Astrocyte of the cerebellum (primary cell): ENCODE measurements around the gene FAM3B.

Experiments
- DNase-seq: peaks from one replicate; pipeline ENCODE4 v3.0.0-alpha.2; 2011; ENCODE audit warnings: low read depth
- H3K4me3 ChIP-seq: 2 replicates; pipeline ENCODE4 v1.5.1; 2011; ENCODE audit warnings: mild to moderate bottlenecking, low read depth, low read length, moderate library complexity
- in situ Hi-C: cut with HindIII; loops from 2 replicates; pipeline ENCODE4 v1.10.0; 2017; ENCODE audit warnings: low sequenced_read_pairs
- TF ChIP-seq, protein P1 (sequence below): IDR thresholded peaks from 2 replicates; pipeline ENCODE4 v1.5.1; 2012; ENCODE audit warnings: low read length, low read depth, moderate library complexity, mild to moderate bottlenecking; ENCODE audit errors: missing control alignments

Gene FAM3B

DNA sequence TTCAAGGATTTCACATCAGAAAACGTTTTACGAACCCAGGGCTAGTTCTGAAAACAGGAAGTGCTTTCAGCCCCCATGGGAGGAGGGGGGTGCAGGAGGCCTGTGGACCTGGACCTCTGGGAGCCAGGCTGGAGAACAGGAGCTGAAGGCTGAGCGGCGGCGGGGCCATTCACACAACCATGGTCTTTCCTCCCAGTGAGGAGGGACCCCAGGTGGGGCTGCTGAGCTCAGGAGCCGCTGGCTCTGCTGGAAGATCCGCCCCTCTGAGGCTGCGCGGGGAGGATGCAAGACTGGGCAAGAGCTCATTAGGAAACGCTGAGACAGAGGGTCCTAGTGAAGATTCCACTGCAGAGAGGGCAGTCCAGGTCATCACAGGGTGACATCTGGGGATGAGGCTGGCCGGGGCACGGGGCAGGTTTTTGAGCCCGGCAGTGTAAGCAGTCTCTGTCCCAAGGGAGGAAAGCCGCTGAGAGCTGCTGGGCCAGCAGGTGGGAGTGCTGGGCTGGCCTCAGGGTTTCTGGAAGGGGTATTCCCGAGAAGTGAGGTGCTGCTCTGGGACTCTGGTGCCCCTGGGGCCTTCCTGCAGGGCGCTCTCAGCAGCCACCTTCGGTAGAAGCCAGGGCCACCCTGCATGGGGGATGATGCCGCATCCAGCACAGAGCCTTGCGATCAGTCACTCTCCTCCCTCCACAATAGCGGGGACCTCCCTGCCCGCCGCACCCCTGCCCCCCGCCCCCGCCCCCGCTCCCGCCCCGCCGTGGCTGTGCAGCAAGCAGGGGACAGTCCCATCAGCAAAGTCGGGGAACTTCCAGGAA lies 52.7 kb downstream of the FAM3B start:
- in situ Hi-C loops: no loop called here
- H3K4me3 ChIP-seq: no peak overlapping the region
- no peak for DNase-seq

DNA sequence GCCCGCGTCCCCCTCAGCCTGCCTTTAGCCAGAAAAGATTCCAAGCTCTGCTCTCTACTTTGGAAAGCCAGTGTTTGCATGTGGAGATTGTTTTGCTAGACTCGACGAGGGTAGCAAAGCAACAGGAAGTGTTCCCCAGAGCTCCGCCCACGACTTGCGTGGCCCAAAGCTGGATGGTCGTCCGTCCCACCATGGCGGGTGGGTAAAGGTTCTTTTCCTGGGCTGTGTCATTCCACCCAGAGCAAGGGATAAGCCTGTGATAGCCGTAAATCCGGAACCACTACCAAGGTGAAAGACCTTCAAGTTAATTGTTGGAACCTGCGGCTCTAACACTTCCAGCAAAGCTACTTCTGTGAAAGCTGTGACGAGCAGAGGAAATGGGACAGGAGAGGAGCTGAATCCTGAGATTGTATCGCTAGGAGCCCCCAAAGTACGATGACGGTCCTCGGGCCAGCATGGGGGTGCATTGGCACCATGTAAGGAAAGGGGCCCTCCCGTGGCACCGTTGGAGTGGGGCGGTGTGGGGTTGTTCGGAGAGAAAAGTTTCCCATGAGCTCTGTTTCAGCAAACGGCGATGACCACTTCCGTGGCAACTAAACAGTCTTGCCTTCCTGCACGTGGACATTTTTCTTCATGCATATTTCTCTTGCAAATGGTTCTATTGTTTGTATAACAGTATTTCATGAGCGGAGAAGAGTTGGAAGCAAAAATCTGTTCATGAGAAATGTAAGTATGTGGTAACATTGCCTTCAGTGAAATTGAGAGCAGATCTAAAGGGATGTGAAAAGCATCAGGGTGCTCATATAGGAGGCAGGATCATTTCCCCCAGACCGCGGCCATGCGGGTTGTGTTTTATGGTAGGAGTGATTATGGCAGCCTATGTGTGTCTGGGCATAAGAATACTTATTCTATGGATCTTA lies 53.6 kb downstream of the FAM3B start:
- in situ Hi-C loops: no loop called here

More for the DNA sequence above, 52.7 kb downstream of the FAM3B start:
- TF ChIP-seq, protein P1, sequence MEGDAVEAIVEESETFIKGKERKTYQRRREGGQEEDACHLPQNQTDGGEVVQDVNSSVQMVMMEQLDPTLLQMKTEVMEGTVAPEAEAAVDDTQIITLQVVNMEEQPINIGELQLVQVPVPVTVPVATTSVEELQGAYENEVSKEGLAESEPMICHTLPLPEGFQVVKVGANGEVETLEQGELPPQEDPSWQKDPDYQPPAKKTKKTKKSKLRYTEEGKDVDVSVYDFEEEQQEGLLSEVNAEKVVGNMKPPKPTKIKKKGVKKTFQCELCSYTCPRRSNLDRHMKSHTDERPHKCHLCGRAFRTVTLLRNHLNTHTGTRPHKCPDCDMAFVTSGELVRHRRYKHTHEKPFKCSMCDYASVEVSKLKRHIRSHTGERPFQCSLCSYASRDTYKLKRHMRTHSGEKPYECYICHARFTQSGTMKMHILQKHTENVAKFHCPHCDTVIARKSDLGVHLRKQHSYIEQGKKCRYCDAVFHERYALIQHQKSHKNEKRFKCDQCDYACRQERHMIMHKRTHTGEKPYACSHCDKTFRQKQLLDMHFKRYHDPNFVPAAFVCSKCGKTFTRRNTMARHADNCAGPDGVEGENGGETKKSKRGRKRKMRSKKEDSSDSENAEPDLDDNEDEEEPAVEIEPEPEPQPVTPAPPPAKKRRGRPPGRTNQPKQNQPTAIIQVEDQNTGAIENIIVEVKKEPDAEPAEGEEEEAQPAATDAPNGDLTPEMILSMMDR: peak; percentile 29

DNA sequence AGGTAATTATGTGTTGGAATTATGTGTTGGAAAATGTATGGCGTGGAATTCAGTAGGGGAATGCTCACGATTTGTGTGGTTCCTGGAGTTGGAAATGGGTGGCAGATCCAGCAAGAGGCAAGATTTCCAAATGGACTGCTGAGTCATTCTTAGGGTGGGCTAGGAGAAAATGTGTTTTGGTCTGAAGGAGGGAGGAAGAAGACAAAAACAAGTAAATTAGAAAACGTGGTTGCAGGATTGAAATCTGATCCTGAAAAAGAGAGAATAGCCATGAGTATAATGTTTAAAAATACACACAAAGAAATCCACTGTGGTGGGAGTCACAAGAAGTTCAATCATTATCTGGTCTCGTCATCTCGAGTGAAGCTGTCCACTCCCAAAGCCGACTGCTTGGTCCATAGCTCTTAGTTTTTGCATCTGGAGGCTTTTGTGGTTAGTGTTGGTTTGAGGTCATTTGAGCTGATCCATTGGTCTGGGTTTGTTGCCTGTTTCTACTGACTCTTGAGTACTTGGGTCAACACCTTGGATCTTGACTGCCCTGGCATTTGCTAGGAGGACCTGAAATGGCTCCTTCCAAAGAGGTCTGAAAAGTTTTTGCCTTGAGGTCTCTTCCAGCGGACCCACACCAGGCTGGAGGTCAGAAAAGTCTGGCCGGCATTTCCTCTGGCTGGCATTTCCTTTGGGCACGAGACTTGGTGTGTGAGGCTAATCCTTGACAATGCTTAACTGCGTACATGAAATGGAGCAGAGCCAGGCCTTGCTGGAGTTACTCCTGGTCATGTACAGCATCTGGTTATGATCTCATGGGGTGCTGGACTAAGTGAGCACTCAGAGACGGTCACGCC lies 54.5 kb downstream of the FAM3B start:
- TF ChIP-seq, protein P1: no peak
- in situ Hi-C loops: no loop called here
- no peak for DNase-seq
- H3K4me3 ChIP-seq: no peak overlapping the region

More for the DNA sequence above, 53.6 kb downstream of the FAM3B start:
- no peak overlapping the region for H3K4me3 ChIP-seq
- DNase-seq: no peak
- TF ChIP-seq, protein P1: no peak

DNA sequence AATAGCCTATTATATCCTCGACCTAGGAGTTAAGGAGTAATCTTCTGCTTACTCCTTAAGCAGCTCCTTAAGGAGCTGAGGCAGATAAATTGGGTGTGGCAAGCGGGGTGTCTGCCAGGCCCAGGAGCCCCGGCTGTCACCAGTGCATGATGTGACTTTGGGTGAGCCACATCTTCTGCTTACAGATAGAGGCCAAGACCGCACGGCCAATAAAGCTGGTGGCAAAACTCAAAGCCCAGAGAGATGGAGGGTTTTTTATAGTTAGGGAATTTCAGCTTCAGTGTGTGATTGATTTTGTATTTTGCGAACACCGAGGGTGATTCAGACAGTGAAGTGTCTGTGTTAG lies 55.1 kb downstream of the FAM3B start:
- no peak overlapping the region for H3K4me3 ChIP-seq
- in situ Hi-C loops: no loop called here
- TF ChIP-seq, protein P1: no peak
- DNase-seq: no peak

DNA sequence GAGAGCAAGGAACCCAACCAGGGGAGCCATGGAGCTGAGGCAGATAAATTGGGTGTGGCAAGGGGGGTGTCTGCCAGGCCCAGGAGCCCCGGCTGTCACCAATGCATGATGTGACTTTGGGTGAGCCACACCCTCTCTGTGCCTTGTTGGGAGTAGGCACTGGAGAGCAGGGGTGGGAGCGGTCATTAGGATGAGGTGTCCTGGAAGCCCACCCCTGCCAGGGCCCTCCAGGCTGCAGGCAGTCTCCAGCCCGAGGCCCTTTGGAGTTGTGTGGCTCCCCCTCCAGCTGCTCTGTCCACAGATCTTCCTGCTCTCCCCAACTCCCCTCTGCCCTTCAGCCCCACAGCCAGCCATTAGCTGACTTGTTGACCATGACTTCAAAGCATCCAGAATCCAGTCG lies 56.7 kb downstream of the FAM3B start:
- no peak for DNase-seq
- TF ChIP-seq, protein P1: no peak
- no peak overlapping the region for H3K4me3 ChIP-seq
- in situ Hi-C loops: no loop called here

DNA sequence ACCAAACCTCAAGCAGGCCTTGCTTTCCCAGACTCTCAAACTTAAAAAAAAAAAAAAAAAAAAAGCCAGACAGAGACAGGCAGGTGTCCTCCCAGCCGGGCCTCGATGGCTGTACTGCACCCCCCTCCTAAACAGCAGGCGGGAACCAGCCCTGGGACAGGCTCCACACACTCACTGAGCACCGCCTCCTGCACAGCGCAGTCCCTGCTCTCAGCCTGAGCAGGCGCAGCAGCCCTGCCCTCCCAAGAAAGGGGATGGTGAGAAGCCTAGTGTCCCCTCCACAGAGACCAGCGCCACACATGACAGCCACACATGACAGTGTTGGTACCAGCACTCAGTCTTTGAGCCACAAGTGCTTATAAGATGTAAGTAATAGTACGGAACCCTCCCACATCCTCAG lies 57.2 kb downstream of the FAM3B start:
- no peak overlapping the region for H3K4me3 ChIP-seq
- DNase-seq: no peak
- TF ChIP-seq, protein P1: no peak
- in situ Hi-C loops: no loop called here
